Tibial artery (tissue), 4 donors: Measurements from ENCODE around the gene C19orf53.

Source experiments
- DNase-seq, 2 donors: peaks; one replicate each; pipeline ENCODE4 v3.0.0-alpha.2; 2019
- H3K27ac ChIP-seq, 2 donors: fragments of 200-600 bp; sonication (generic) in 1 of 2; 1 replicate in 1 of 2; 2 replicates in 1 of 2; pipeline ENCODE4 v1.5.1; 2018 to 2019; ENCODE audit warnings: mild to moderate bottlenecking in 1 of 2
- H3K27me3 ChIP-seq, 2 donors: fragments of 200-600 bp; sonication (generic) in 1 of 2; one replicate each; pipeline versions ENCODE4 v1.5.1 to v1.6.0; 2016 to 2019
- H3K36me3 ChIP-seq, 3 donors: fragments of 200-600 bp; sonication (generic) in 2 of 3; one replicate each; pipeline ENCODE4 v1.5.1; 2016 to 2019; ENCODE audit warnings: mild to moderate bottlenecking in 2 of 3
- H3K4me1 ChIP-seq, 4 donors: fragments of 200-600 bp; sonication (generic) in 2 of 4; 1 replicate in 3 of 4; 2 replicates in 1 of 4; pipeline ENCODE4 v1.5.1; 2016 to 2019
- H3K4me3 ChIP-seq, 2 donors: fragments of 200-600 bp; sonication (generic) in 1 of 2; 1 replicate in 1 of 2; 2 replicates in 1 of 2; pipeline ENCODE4 v1.5.1; 2018 to 2019; ENCODE audit warnings: mild to moderate bottlenecking in 2 of 2
- H3K9me3 ChIP-seq, 3 donors: fragments of 200-600 bp; sonication (generic) in 1 of 3; one replicate each; pipeline ENCODE4 v1.5.1; 2016 to 2019
- CTCF ChIP-seq, 2 experiments: fragments of 200-600 bp in 1 of 2; fragments of 450-650 bp in 1 of 2; IDR thresholded peaks; one replicate each; pipeline ENCODE4 v1.5.1; 2017 to 2019; ENCODE audit warnings: antibody characterized with exemption in 2 of 2, mild to moderate bottlenecking in 1 of 2, moderate library complexity in 1 of 2
- intact Hi-C: fragments of 100-400 bp; cut with DNase I; formaldehyde crosslinking; loops from one replicate; pipeline ENCODE4 v1.15.0; 2023; ENCODE audit warnings: low total_unique reads

C19orf53 gene

GRCh38 chr19:13794398-13794756 is 20.1 kb downstream of the C19orf53 start:
- Histone ChIP-seq H3K36me3 (no peaks in the 10 kb centered on the region), H3K27me3 (no peaks in the 10 kb centered on the region), H3K27ac (peak overlapping the region; percentile 88), H3K4me1 (peaks cover 0 to 57% (median 37%) of the 10 kb centered on the region in 4 donors), H3K4me3 (peak overlapping the region; percentile 68 to 70), H3K9me3 (no peaks in the 10 kb centered on the region)
- TF ChIP-seq CTCF (IDR thresholded peaks at IDR 0.05): no peak
- DNase-seq: peak; percentile 88 to 93
- intact Hi-C loops: no loop called here

GRCh38 chr19:13794757-13795589 is 20.7 kb downstream of the C19orf53 start, which contains the start of gene ZSWIM4:
TSS of gene ZSWIM4 (plus strand) at chr19:13795443. CDS start at chr19:13795649, 206 bp downstream.
- H3K4me3 ChIP-seq: peak within 1 kb of the TSS; percentile 68 to 70
- intact Hi-C loops: loop anchor here (5.0 kb wide), 1 partner anchor 37 kb away; no protein-coding TSS in a partner anchor

GRCh38 chr19:13795595-13796300 is 21.5 kb downstream of the C19orf53 start:
- no peak for TF ChIP-seq CTCF (IDR thresholded peaks at IDR 0.05)
- DNase-seq: peak in 1 of 2 donors; percentile 73
- H3K4me3 ChIP-seq: peak overlapping the region; percentile 68 to 70
- peak overlapping the region; percentile 88 for H3K27ac ChIP-seq
- H3K36me3 ChIP-seq: no peaks in the 10 kb centered on the region
- no peaks in the 10 kb centered on the region for H3K9me3 ChIP-seq
- H3K27me3 ChIP-seq: no peaks in the 10 kb centered on the region
- intact Hi-C loops: loop anchor here (5.0 kb wide), 1 partner anchor 37 kb away; no protein-coding TSS in a partner anchor
- H3K4me1 ChIP-seq: peaks cover 0 to 54% (median 34%) of the 10 kb centered on the region in 4 donors

More at GRCh38 chr19:13794757-13795589, 20.7 kb downstream of the C19orf53 start, which contains the start of gene ZSWIM4:
- Histone ChIP-seq H3K27me3 (no peaks in the 10 kb centered on the region), H3K9me3 (no peaks in the 10 kb centered on the region), H3K27ac (peak within 1 kb of the TSS; percentile 88), H3K36me3 (no peaks in the 10 kb centered on the region), H3K4me1 (peaks cover 0 to 54% (median 34%) of the 10 kb centered on the region in 4 donors)
- peak; percentile 99 to 100 for DNase-seq
- TF ChIP-seq CTCF (IDR thresholded peaks at IDR 0.05): peak in 1 of 2 experiments; percentile 16

- H3K36me3 ChIP-seq: no peaks in the 10 kb centered on the region
- no peaks in the 10 kb centered on the region for H3K9me3 ChIP-seq
- intact Hi-C loops: loop anchor here (5.0 kb wide), 1 partner anchor 36 kb away; no protein-coding TSS in a partner anchor
- no peak for TF ChIP-seq CTCF (IDR thresholded peaks at IDR 0.05)
- H3K27ac ChIP-seq: peak overlapping the region; percentile 88
- H3K27me3 ChIP-seq: no peaks in the 10 kb centered on the region
- H3K4me3 ChIP-seq: peak overlapping the region; percentile 68 to 70
- peak; percentile 87 to 94 for DNase-seq
- H3K4me1 ChIP-seq: peaks cover 0 to 54% (median 34%) of the 10 kb centered on the region in 4 donors
Observed at GRCh38 chr19:13796301-13797057, 22.2 kb downstream of the C19orf53 start.

GRCh38 chr19:13797058-13797440 is 22.8 kb downstream of the C19orf53 start:
- no peak for DNase-seq
- no peaks in the 10 kb centered on the region for H3K27me3 ChIP-seq
- H3K4me1 ChIP-seq: peaks cover 0 to 54% (median 34%) of the 10 kb centered on the region in 4 donors
- TF ChIP-seq CTCF (IDR thresholded peaks at IDR 0.05): no peak
- H3K27ac ChIP-seq: peak overlapping the region; percentile 88
- no peaks in the 10 kb centered on the region for H3K36me3 ChIP-seq
- H3K9me3 ChIP-seq: no peaks in the 10 kb centered on the region
- H3K4me3 ChIP-seq: peak overlapping the region in 1 of 2 donors; percentile 68
- intact Hi-C loops: loop anchor here (5.0 kb wide), 1 partner anchor 35 kb away; no protein-coding TSS in a partner anchor
